Type B pancreatic cell (in vitro differentiated cells): ENCODE measurements around the gene ADAMTS16. TPM values are rescaled to one million over a fixed set of nuclear protein-coding genes. Genes with fewer than 3 reads are reported as not detected.

Experiments used
- DNase-seq: peaks from one replicate; pipeline ENCODE4 v3.0.0; 2021; ENCODE audit warnings: mixed read lengths; ENCODE audit not compliant: unreplicated experiment; ENCODE audit errors: extremely low spot score
- H3K27ac Mint-ChIP-seq: 2 replicates; pipeline ENCODE4 v1.8.0; 2021; ENCODE audit warnings: mild to moderate bottlenecking, mixed read lengths
- H3K27me3 Mint-ChIP-seq: 2 replicates; pipeline ENCODE4 v1.8.0; 2021; ENCODE audit warnings: mixed read lengths
- H3K36me3 Mint-ChIP-seq: 2 replicates; pipeline ENCODE4 v1.8.0; 2021; ENCODE audit warnings: mixed read lengths
- H3K4me1 Mint-ChIP-seq: one replicate; pipeline ENCODE4 v1.8.0; 2021; ENCODE audit warnings: mixed read lengths; ENCODE audit not compliant: unreplicated experiment
- H3K4me3 Mint-ChIP-seq: 2 replicates; pipeline ENCODE4 v1.8.0; 2021; ENCODE audit warnings: mild to moderate bottlenecking, mixed read lengths
- H3K9me3 Mint-ChIP-seq: 2 replicates; pipeline ENCODE4 v1.8.0; 2021; ENCODE audit warnings: mixed read lengths
- CTCF ChIP-seq: fragments of 200-600 bp; sonication (generic); conservative IDR thresholded peaks from 2 replicates; pipeline ENCODE4 v1.5.0; 2021; ENCODE audit warnings: antibody characterized with exemption, mild to moderate bottlenecking
- total RNA-seq: library from RNA; stranded (reverse); gene quantifications from 2 replicates; pipeline ENCODE4 v1.2.1, GENCODE V29; 2021; ENCODE audit warnings: low replicate concordance

The ADAMTS16 gene
- total RNA-seq, 1 donor from 2014 or later, result 23.3 TPM

- Mint-ChIP-seq H3K27me3 (peaks cover 6% of the 10 kb centered on the region), H3K4me3 (no peak overlapping the region), H3K27ac (no peak overlapping the region)
These were observed 158.0 kb downstream of the ADAMTS16 start for GRCh38 chr5:5298068-5298633.

GRCh38 chr5:5298841-5299541 is 158.9 kb downstream of the ADAMTS16 start:
- TF ChIP-seq CTCF, result no peak
- no peak for DNase-seq
- H3K27ac Mint-ChIP-seq, result no peak overlapping the region
- H3K27me3 Mint-ChIP-seq, result peaks cover 6% of the 10 kb centered on the region
- no peak overlapping the region for H3K4me3 Mint-ChIP-seq
- H3K36me3 Mint-ChIP-seq, result peaks cover 7% of the 10 kb centered on the region
- H3K9me3 Mint-ChIP-seq, result peaks cover 16% of the 10 kb centered on the region
- peaks cover 15% of the 10 kb centered on the region for H3K4me1 Mint-ChIP-seq

More at GRCh38 chr5:5298068-5298633, 158.0 kb downstream of the ADAMTS16 start:
- DNase-seq, result no peak
- no peak for TF ChIP-seq CTCF
- Mint-ChIP-seq H3K36me3 (peaks cover 7% of the 10 kb centered on the region), H3K9me3 (peaks cover 16% of the 10 kb centered on the region), H3K4me1 (peaks cover 15% of the 10 kb centered on the region)

- H3K27ac Mint-ChIP-seq, result no peak overlapping the region
- DNase-seq, result no peak
- no peak for TF ChIP-seq CTCF
- H3K27me3 Mint-ChIP-seq, result peaks cover 4% of the 10 kb centered on the region
- H3K4me1 Mint-ChIP-seq, result peaks cover 19% of the 10 kb centered on the region
- H3K4me3 Mint-ChIP-seq, result no peak overlapping the region
- H3K36me3 Mint-ChIP-seq, result peaks cover 4% of the 10 kb centered on the region
- H3K9me3 Mint-ChIP-seq, result peaks cover 11% of the 10 kb centered on the region
These were observed 161.0 kb downstream of the ADAMTS16 start for GRCh38 chr5:5301176-5301575.

- peaks cover 4% of the 10 kb centered on the region for H3K36me3 Mint-ChIP-seq
- peaks cover 11% of the 10 kb centered on the region for H3K9me3 Mint-ChIP-seq
- no peak for TF ChIP-seq CTCF
- no peak overlapping the region for H3K27ac Mint-ChIP-seq
- no peaks in the 10 kb centered on the region for H3K27me3 Mint-ChIP-seq
- H3K4me3 Mint-ChIP-seq, result no peak overlapping the region
- DNase-seq, result no peak
- peaks cover 21% of the 10 kb centered on the region for H3K4me1 Mint-ChIP-seq
These were observed 162.1 kb downstream of the ADAMTS16 start for GRCh38 chr5:5302201-5302600.

GRCh38 chr5:5303242-5303641 is 163.1 kb downstream of the ADAMTS16 start:
- Mint-ChIP-seq H3K27me3 (no peaks in the 10 kb centered on the region), H3K27ac (no peak overlapping the region), H3K4me1 (peaks cover 13% of the 10 kb centered on the region), H3K36me3 (peaks cover 4% of the 10 kb centered on the region), H3K4me3 (no peak overlapping the region), H3K9me3 (peaks cover 11% of the 10 kb centered on the region)
- no peak for TF ChIP-seq CTCF
- DNase-seq, result no peak
